Endodermal cell (in vitro differentiated cells): ENCODE data around the gene OSTM1. TPM values are rescaled to one million over a fixed set of nuclear protein-coding genes. Genes with fewer than 3 reads are reported as not detected.

Experiments
- DNase-seq: peaks from one replicate; pipeline ENCODE4 v3.0.0-alpha.2; 2017
- H3K27ac ChIP-seq: 2 replicates; pipeline ENCODE4 v1.5.1; 2013; ENCODE audit warnings: mild to moderate bottlenecking, low read depth, low read length, moderate library complexity
- H3K27me3 ChIP-seq: 2 replicates; pipeline ENCODE4 v1.6.1; 2013; ENCODE audit warnings: mild to moderate bottlenecking, low read length, moderate library complexity; ENCODE audit not compliant: insufficient read depth, control insufficient read depth, poor library complexity, severe bottlenecking
- H3K36me3 ChIP-seq: 2 replicates; pipeline ENCODE4 v1.7.0; 2013; ENCODE audit warnings: mild to moderate bottlenecking, low read length, moderate library complexity; ENCODE audit not compliant: control insufficient read depth, insufficient read depth
- H3K4me1 ChIP-seq: one replicate; pipeline ENCODE4 v1.7.0; 2013; ENCODE audit warnings: low read length; ENCODE audit not compliant: control insufficient read depth, insufficient read depth
- H3K4me3 ChIP-seq: 2 replicates; pipeline ENCODE4 v1.5.1; 2013; ENCODE audit warnings: mild to moderate bottlenecking, low read length, moderate library complexity
- H3K9ac ChIP-seq: 2 replicates; pipeline ENCODE4 v1.6.1; 2013; ENCODE audit warnings: mild to moderate bottlenecking, low read length, moderate library complexity; ENCODE audit not compliant: poor library complexity, severe bottlenecking; ENCODE audit errors: extremely low read depth
- H3K9me3 ChIP-seq: 2 replicates; pipeline ENCODE4 v1.6.1; 2013; ENCODE audit warnings: mild to moderate bottlenecking, low read length, moderate library complexity; ENCODE audit not compliant: control insufficient read depth
- H3K27ac Mint-ChIP-seq: 2 replicates; pipeline ENCODE4 v1.8.0; 2020; ENCODE audit warnings: mixed read lengths
- H3K27me3 Mint-ChIP-seq: 2 replicates; pipeline ENCODE4 v1.8.0; 2021; ENCODE audit warnings: mild to moderate bottlenecking, mixed read lengths; ENCODE audit not compliant: insufficient read depth
- H3K36me3 Mint-ChIP-seq: 2 replicates; pipeline ENCODE4 v1.8.0; 2020; ENCODE audit warnings: low read depth, mixed read lengths
- H3K4me1 Mint-ChIP-seq: 2 replicates; pipeline ENCODE4 v1.8.0; 2020; ENCODE audit warnings: mixed read lengths
- H3K4me3 Mint-ChIP-seq: 2 replicates; pipeline ENCODE4 v1.8.0; 2020; ENCODE audit warnings: mild to moderate bottlenecking, moderate library complexity, mixed read lengths
- H3K9me3 Mint-ChIP-seq: 2 replicates; pipeline ENCODE4 v1.8.0; 2020; ENCODE audit warnings: mild to moderate bottlenecking, mixed read lengths
- CTCF ChIP-seq: fragments of 200-600 bp; sonication (generic); conservative IDR thresholded peaks from 2 replicates; pipeline ENCODE4 v1.5.0; 2021; ENCODE audit warnings: antibody characterized with exemption, mild to moderate bottlenecking
- WGBS, 2 experiments: methylation state at CpG; one replicate each; pipeline versions ENCODE4 v1.1.5 to v1.1.7; 2013; ENCODE audit warnings: missing lambda C conversion rate in 2 of 2, mixed read lengths in 1 of 2; ENCODE audit not compliant: insufficient coverage in 1 of 2, insufficient read length in 1 of 2; 5-methylcytosine and 5-hydroxymethylcytosine counted together
- total RNA-seq, 2 donors: library from RNA; stranded (reverse); fragmentation: NEBNext Ultra II Directional in 1 of 2; extraction: Animal tissue kit (Norgen Biotek cat#: 25700) in 1 of 2; gene quantifications; 2 replicates in 1 of 2; 3 replicates in 1 of 2; pipeline ENCODE4 v1.2.1, GENCODE V29; 2021

OSTM1 gene
- total RNA-seq, 2 donors from 2014 or later: 16.9 to 25.3 TPM

DNA sequence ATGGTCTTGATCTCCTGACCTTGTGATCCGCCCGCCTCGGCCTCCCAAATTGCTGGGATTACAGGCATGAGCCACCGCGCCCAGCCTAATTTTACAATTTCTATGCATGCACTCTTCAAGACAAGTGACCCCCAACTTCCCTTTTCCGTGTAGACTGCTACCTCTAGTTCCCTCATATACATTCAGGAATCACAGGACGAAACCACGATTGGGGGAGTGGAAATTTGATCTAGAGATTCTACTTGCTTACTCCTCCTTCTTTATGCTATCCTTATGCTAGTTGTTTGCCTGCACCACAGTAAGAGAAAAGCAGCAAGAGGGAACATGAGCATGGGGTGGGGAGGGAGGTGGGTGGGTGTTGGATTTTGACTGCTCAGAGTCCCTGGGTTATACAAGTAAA is 34.9 kb downstream of the OSTM1 start:
- Mint-ChIP-seq H3K4me3 (no peak overlapping the region), H3K4me1 (no peaks in the 10 kb centered on the region), H3K36me3 (peaks cover 43% of the 10 kb centered on the region), H3K9me3 (no peaks in the 10 kb centered on the region), H3K27ac (no peak overlapping the region), H3K27me3 (no peaks in the 10 kb centered on the region)
- Histone ChIP-seq H3K4me3 (no peak overlapping the region), H3K36me3 (peaks cover 16% of the 10 kb centered on the region), H3K4me1 (no peaks in the 10 kb centered on the region), H3K27ac (no peak overlapping the region), H3K27me3 (no peaks in the 10 kb centered on the region), H3K9me3 (no peaks in the 10 kb centered on the region), H3K9ac (no peak overlapping the region)
- 99 to 100% methylated on average over 3 to 8 of the region's 8 CpGs for WGBS, 2 experiments
- no peak for DNase-seq
- no peak for TF ChIP-seq CTCF

- DNase-seq: no peak
- Mint-ChIP-seq H3K4me1 (no peaks in the 10 kb centered on the region), H3K27me3 (no peaks in the 10 kb centered on the region), H3K36me3 (peaks cover 40% of the 10 kb centered on the region), H3K4me3 (no peak overlapping the region), H3K9me3 (no peaks in the 10 kb centered on the region), H3K27ac (no peak overlapping the region)
- peaks cover 10% of the 10 kb centered on the region for H3K36me3 ChIP-seq
- no peaks in the 10 kb centered on the region for H3K4me1 ChIP-seq
- H3K27ac ChIP-seq: no peak overlapping the region
- H3K9ac ChIP-seq: no peak overlapping the region
- TF ChIP-seq CTCF: no peak
- H3K9me3 ChIP-seq: no peaks in the 10 kb centered on the region
- WGBS, 2 experiments: 87% methylated on average over 4 of the region's 4 CpGs; no CpG with 5 or more reads in 1 of the 2 experiments
- H3K27me3 ChIP-seq: no peaks in the 10 kb centered on the region
- H3K4me3 ChIP-seq: no peak overlapping the region
These were observed 37.7 kb downstream of the OSTM1 start for GRCh38 chr6:108036884-108037283.

DNA sequence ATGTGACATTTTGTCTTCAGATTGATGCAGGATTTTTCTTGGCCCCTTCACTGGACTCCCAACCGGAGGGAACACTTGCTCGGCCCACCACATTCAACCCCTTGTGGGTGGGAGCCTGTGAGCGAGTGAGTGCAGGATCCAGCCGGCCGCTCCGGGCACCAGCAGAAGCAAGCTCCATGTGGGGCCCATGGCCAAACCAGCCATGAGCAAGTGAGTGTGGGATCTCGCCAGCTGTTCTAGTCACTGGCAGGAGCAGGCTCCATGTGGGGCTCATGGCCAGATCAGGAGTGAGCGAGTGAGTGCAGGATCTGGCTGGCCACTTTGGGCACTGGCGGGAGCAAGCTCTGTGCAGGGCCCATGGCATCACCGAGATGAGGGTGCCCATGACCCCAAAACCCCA is 42.6 kb downstream of the OSTM1 start:
- H3K9me3 Mint-ChIP-seq: no peaks in the 10 kb centered on the region
- DNase-seq: no peak
- no peak overlapping the region for H3K9ac ChIP-seq
- no peak overlapping the region for H3K4me3 ChIP-seq
- TF ChIP-seq CTCF: no peak
- H3K9me3 ChIP-seq: no peaks in the 10 kb centered on the region
- H3K36me3 ChIP-seq: no peaks in the 10 kb centered on the region
- H3K4me1 Mint-ChIP-seq: peaks cover 13% of the 10 kb centered on the region
- H3K27ac Mint-ChIP-seq: no peak overlapping the region
- no peaks in the 10 kb centered on the region for H3K4me1 ChIP-seq
- H3K27me3 ChIP-seq: no peaks in the 10 kb centered on the region
- no peak overlapping the region for H3K4me3 Mint-ChIP-seq
- H3K36me3 Mint-ChIP-seq: peaks cover 7% of the 10 kb centered on the region
- H3K27me3 Mint-ChIP-seq: no peaks in the 10 kb centered on the region
- no peak overlapping the region for H3K27ac ChIP-seq
- 93 to 95% methylated on average over 7 to 10 of the region's 10 CpGs for WGBS, 2 experiments
